ENCODE results near the gene PYDC1.
A peak's percentile ranks its signal among the peaks of the same experiment; 100 is the strongest.
"Not testable (repeated sequence)": the region's sequence is repeated elsewhere in the genome, so short reads cannot be mapped to it uniquely, and the experiment has no call there.

The PYDC1 gene

GRCh38 chr16:31216422-31217135 is at the start of gene PYDC1:
Gene PYDC1, minus strand, starts transcription at chr16:31217135. Its CDS starts 107 bp downstream, at chr16:31217028.
- DNase-seq, result no peak

GRCh38 chr16:31265329-31266245 is 48.7 kb upstream of the PYDC1 start:
- DNase-seq, result peak; percentile 31

- DNase-seq, result no peak
Measured at GRCh38 chr16:31262084-31262483, 45.1 kb upstream of the PYDC1 start.

- DNase-seq, result no peak
Measured at GRCh38 chr16:31260136-31260931, 43.4 kb upstream of the PYDC1 start.

- DNase-seq, result no peak
Measured at GRCh38 chr16:31258366-31258765, 41.4 kb upstream of the PYDC1 start.

- no peak for DNase-seq
Measured at GRCh38 chr16:31256466-31256865, 39.5 kb upstream of the PYDC1 start.

- no peak for DNase-seq
Measured at GRCh38 chr16:31253642-31254045, 36.7 kb upstream of the PYDC1 start.

GRCh38 chr16:31251435-31251834 is 34.5 kb upstream of the PYDC1 start:
- DNase-seq, result no peak

- DNase-seq, result no peak
Measured at GRCh38 chr16:31250782-31251384, 33.9 kb upstream of the PYDC1 start.

- DNase-seq, result no peak
Measured at GRCh38 chr16:31248344-31248743, 31.4 kb upstream of the PYDC1 start.

- DNase-seq, result no peak
Measured at GRCh38 chr16:31246296-31246695, 29.4 kb upstream of the PYDC1 start.

GRCh38 chr16:31245598-31245997 is 28.7 kb upstream of the PYDC1 start:
- DNase-seq, result not testable (repeated sequence)

GRCh38 chr16:31243734-31244670 is 27.1 kb upstream of the PYDC1 start:
- DNase-seq, result no peak

GRCh38 chr16:31242206-31242605 is 25.3 kb upstream of the PYDC1 start:
- no peak for DNase-seq

GRCh38 chr16:31238041-31238440 is 21.1 kb upstream of the PYDC1 start:
- no peak for DNase-seq

- DNase-seq, result no peak
Measured at GRCh38 chr16:31229501-31229900, 12.6 kb upstream of the PYDC1 start.

GRCh38 chr16:31228206-31228605 is 11.3 kb upstream of the PYDC1 start:
- DNase-seq, result no peak

- DNase-seq, result no peak
Measured at GRCh38 chr16:31225193-31225592, 8.3 kb upstream of the PYDC1 start.

GRCh38 chr16:31224092-31224955 is 7.4 kb upstream of the PYDC1 start:
- no peak for DNase-seq

- DNase-seq, result no peak
Measured at GRCh38 chr16:31223044-31223443, 6.1 kb upstream of the PYDC1 start.
